B cell (primary cell): ENCODE measurements around the gene OTULIN. TPM values are rescaled to one million over a fixed set of nuclear protein-coding genes. Genes with fewer than 3 reads are reported as not detected.

ENCODE experiments used
- ATAC-seq: fragments of 200-7000 bp; cut with Tn5 transposase; one replicate; pipeline ENCODE4 v1.10.0; 2021; ENCODE audit warnings: low read depth, mild to moderate bottlenecking, moderate number of reproducible peaks, moderate library complexity
- CTCF ChIA-PET: fragments of 350-600 bp; sonication (Branson Sonifier 250); formaldehyde crosslinking; loops from one replicate; lab custom pipeline; 2021; ENCODE audit warnings: antibody characterized with exemption, inconsistent platforms; lab: Charles Lee
- POLR2A ChIA-PET: fragments of 350-600 bp; sonication (Branson Sonifier 250); formaldehyde crosslinking; loops from one replicate; lab custom pipeline; 2021; ENCODE audit warnings: antibody characterized with exemption; lab: Charles Lee
- DNase-seq: peaks from one replicate; pipeline ENCODE4 v3.0.0; 2013
- H2AFZ ChIP-seq: 2 replicates; pipeline ENCODE4 v1.6.1; 2012; ENCODE audit warnings: mild to moderate bottlenecking, low read depth, low read length; ENCODE audit not compliant: insufficient read depth, poor library complexity, severe bottlenecking
- H3K27ac ChIP-seq, 2 donors: 1 replicate in 1 of 2; 2 replicates in 1 of 2; pipeline ENCODE4 v1.5.1; 2012 to 2013; ENCODE audit warnings: low read length in 2 of 2, mild to moderate bottlenecking in 2 of 2, moderate library complexity in 1 of 2
- H3K27me3 ChIP-seq, 4 experiments: fragments of 200-600 bp in 1 of 4; sonication (generic) in 1 of 4; replicated peaks in 1 of 4; 1 replicate in 2 of 4; 2 replicates in 2 of 4; pipeline versions ENCODE4 v1.6.1 to v1.7.0; 2013 to 2016; ENCODE audit warnings: low read length in 3 of 4, mild to moderate bottlenecking in 2 of 4, mixed read lengths in 1 of 4, moderate library complexity in 1 of 4; ENCODE audit not compliant: insufficient read depth in 4 of 4, control insufficient read depth in 3 of 4; ENCODE audit errors: control extremely low read depth in 1 of 4
- H3K36me3 ChIP-seq, 2 experiments: replicated peaks in 1 of 2; 1 replicate in 1 of 2; 2 replicates in 1 of 2; pipeline versions ENCODE4 v1.6.1 to v1.7.1; 2013; ENCODE audit warnings: low read length in 1 of 2; ENCODE audit not compliant: insufficient read depth in 2 of 2, control insufficient read depth in 1 of 2; ENCODE audit errors: control extremely low read depth in 1 of 2, extremely low read depth in 1 of 2
- H3K4me1 ChIP-seq, 2 donors: fragments of 200-600 bp in 1 of 2; sonication (generic) in 1 of 2; 1 replicate in 1 of 2; 2 replicates in 1 of 2; pipeline versions ENCODE4 v1.5.1 to v1.6.1; 2013 to 2017; ENCODE audit warnings: low read length in 2 of 2; ENCODE audit not compliant: control insufficient read depth in 2 of 2, insufficient read depth in 2 of 2
- H3K4me2 ChIP-seq: replicated peaks from 2 replicates; pipeline ENCODE3; 2012; ENCODE audit warnings: mild to moderate bottlenecking, low read depth, low read length; ENCODE audit not compliant: poor library complexity, severe bottlenecking
- H3K4me3 ChIP-seq, 5 experiments: fragments of 200-600 bp in 1 of 5; sonication (generic) in 1 of 5; 1 replicate in 3 of 5; 2 replicates in 2 of 5; pipeline versions ENCODE4 v1.5.1 to v1.7.0; 2011 to 2016; ENCODE audit warnings: low read length in 4 of 5, mild to moderate bottlenecking in 4 of 5, low read depth in 2 of 5, control low read depth in 1 of 5, moderate library complexity in 1 of 5; ENCODE audit not compliant: insufficient read depth in 1 of 5; ENCODE audit errors: control extremely low read depth in 1 of 5, extremely low read depth in 1 of 5
- H3K79me2 ChIP-seq: fragments of 200-600 bp; sonication (generic); one replicate; pipeline ENCODE4 v1.6.0; 2016; ENCODE audit warnings: low read length; ENCODE audit not compliant: control insufficient read depth, insufficient read depth
- H3K9ac ChIP-seq: fragments of 200-600 bp; sonication (generic); 2 replicates; pipeline ENCODE4 v1.6.1; 2017; ENCODE audit warnings: mild to moderate bottlenecking, low read length, moderate library complexity
- H3K9me3 ChIP-seq, 3 donors: one replicate each; pipeline versions ENCODE4 v1.6.1 to v1.7.1; 2013; ENCODE audit warnings: low read length in 2 of 3; ENCODE audit not compliant: control insufficient read depth in 2 of 3, insufficient read depth in 1 of 3; ENCODE audit errors: control extremely low read depth in 1 of 3
- H4K20me1 ChIP-seq: 2 replicates; pipeline ENCODE4 v1.6.0; 2012; ENCODE audit warnings: mild to moderate bottlenecking, low read length; ENCODE audit not compliant: insufficient read depth, control insufficient read depth, poor library complexity, severe bottlenecking
- H3K27ac Mint-ChIP-seq: one replicate; pipeline ENCODE4 v1.8.0; 2021; ENCODE audit warnings: mixed read lengths
- H3K27me3 Mint-ChIP-seq: one replicate; pipeline ENCODE4 v1.8.0; 2021; ENCODE audit warnings: mixed read lengths
- H3K4me1 Mint-ChIP-seq: one replicate; pipeline ENCODE4 v1.8.0; 2021; ENCODE audit warnings: mixed read lengths
- H3K4me3 Mint-ChIP-seq: one replicate; pipeline ENCODE4 v1.8.0; 2021; ENCODE audit warnings: mixed read lengths
- H3K9me3 Mint-ChIP-seq: one replicate; pipeline ENCODE4 v1.8.0; 2022; ENCODE audit warnings: mixed read lengths; ENCODE audit not compliant: insufficient read depth
- CTCF ChIP-seq: fragments of 200-600 bp; IDR thresholded peaks from one replicate; pipeline ENCODE4 v1.8.0; 2022; ENCODE audit warnings: antibody characterized with exemption, mild to moderate bottlenecking
- EZH2 ChIP-seq: IDR thresholded peaks from 2 replicates; pipeline ENCODE4 v1.6.1; 2012; ENCODE audit warnings: borderline replicate concordance, low read depth, mild to moderate bottlenecking, moderate library complexity, low read length; ENCODE audit not compliant: insufficient read depth, poor library complexity, severe bottlenecking
- WGBS: methylation state at CpG from one replicate; pipeline ENCODE4 v1.1.5; 2013; ENCODE audit warnings: missing lambda C conversion rate; ENCODE audit not compliant: insufficient coverage; 5-methylcytosine and 5-hydroxymethylcytosine counted together
- intact Hi-C: fragments of 100-400 bp; cut with micrococcal nuclease; formaldehyde crosslinking; loops from one replicate; pipeline ENCODE4 v1.10.0; 2022
- polyA plus RNA-seq: library from polyadenylated mRNA; depleted of rRNA; stranded (reverse); fragments of >200 nt; gene quantifications from 2 replicates; pipeline ENCODE4 v1.2.3, GENCODE V29; 2012
- total RNA-seq, 2 donors: library from RNA; stranded (reverse); fragments of 120-200 nt in 1 of 2; gene quantifications; 1 replicate in 1 of 2; 2 replicates in 1 of 2; pipeline versions ENCODE4 v1.2.3 to v1.2.4, GENCODE V29; 2013 to 2022

The OTULIN gene
- total and polyA plus RNA-seq, 2 donors (not counting 1 experiment from before 2014, with no cell fraction given) = 8.4 to 64.4 TPM

- Histone ChIP-seq H3K4me2 (no peak overlapping the region), H3K27ac (no peak overlapping the region), H3K27me3 (no peaks in the 10 kb centered on the region), H3K4me1 (peaks cover 9 to 24% of the 10 kb centered on the region in 2 donors), H2AFZ (no peak overlapping the region), H3K9me3 (no peaks in the 10 kb centered on the region), H3K36me3 (peaks cover 0 to 15% of the 10 kb centered on the region in 2 experiments), H3K9ac (no peak overlapping the region), H3K4me3 (no peak overlapping the region), H4K20me1 (no peaks in the 10 kb centered on the region), H3K79me2 (no peaks in the 10 kb centered on the region)
- TF ChIP-seq EZH2 (no peak), CTCF (no peak)
- peaks cover 22% of the 10 kb centered on the region for H3K4me1 Mint-ChIP-seq
- intact Hi-C loops = no loop called here
- no peaks in the 10 kb centered on the region for H3K9me3 Mint-ChIP-seq
- DNase-seq (no peak), ATAC-seq (no peak)
- 94% methylated on average over 11 of the region's 11 CpGs for WGBS
- H3K27ac Mint-ChIP-seq = no peak overlapping the region
- ChIA-PET CTCF (interaction anchor here (3.2 kb wide), 1 partner anchor 10 kb away, joined by 12 read pairs; no protein-coding TSS in a partner anchor), POLR2A (no interaction called here)
- H3K4me3 Mint-ChIP-seq = no peak overlapping the region
- no peaks in the 10 kb centered on the region for H3K27me3 Mint-ChIP-seq
Observed at GRCh38 chr5:14741801-14742440, 77.4 kb downstream of the OTULIN start.

- CTCF ChIA-PET = interaction anchor here (1.3 to 3.2 kb wide), 2 partner anchors 10 to 15 kb away, joined by 5 to 12 read pairs; no protein-coding TSS in a partner anchor
- H3K4me3 Mint-ChIP-seq = no peak overlapping the region
Observed at GRCh38 chr5:14742498-14742897, 78.0 kb downstream of the OTULIN start.

More at GRCh38 chr5:14742498-14742897, 78.0 kb downstream of the OTULIN start:
- Histone ChIP-seq H3K36me3 (peaks cover 0 to 15% of the 10 kb centered on the region in 2 experiments), H3K9ac (no peak overlapping the region), H3K9me3 (no peaks in the 10 kb centered on the region), H3K4me1 (peaks cover 9 to 24% of the 10 kb centered on the region in 2 donors), H3K4me2 (no peak overlapping the region), H3K79me2 (no peaks in the 10 kb centered on the region), H3K27ac (no peak overlapping the region), H3K4me3 (no peak overlapping the region), H4K20me1 (no peaks in the 10 kb centered on the region), H2AFZ (no peak overlapping the region), H3K27me3 (no peaks in the 10 kb centered on the region)
- Mint-ChIP-seq H3K27ac (no peak overlapping the region), H3K9me3 (no peaks in the 10 kb centered on the region), H3K4me1 (peaks cover 22% of the 10 kb centered on the region), H3K27me3 (no peaks in the 10 kb centered on the region)
- ATAC-seq (no peak), DNase-seq (no peak)
- WGBS = 80% methylated on average over 9 of the region's 9 CpGs
- no peak for TF ChIP-seq EZH2
- TF ChIP-seq CTCF = no peak
- POLR2A ChIA-PET = no interaction called here
- intact Hi-C loops = no loop called here
